NCI-H1417 (cell line): ENCODE measurements around the gene RSPRY1.

ENCODE experiments used
- DNase-seq, 3 experiments: peaks; one replicate each; lab custom pipeline; 2025; lab: John Stamatoyannopoulos, UW

The RSPRY1 gene

DNA sequence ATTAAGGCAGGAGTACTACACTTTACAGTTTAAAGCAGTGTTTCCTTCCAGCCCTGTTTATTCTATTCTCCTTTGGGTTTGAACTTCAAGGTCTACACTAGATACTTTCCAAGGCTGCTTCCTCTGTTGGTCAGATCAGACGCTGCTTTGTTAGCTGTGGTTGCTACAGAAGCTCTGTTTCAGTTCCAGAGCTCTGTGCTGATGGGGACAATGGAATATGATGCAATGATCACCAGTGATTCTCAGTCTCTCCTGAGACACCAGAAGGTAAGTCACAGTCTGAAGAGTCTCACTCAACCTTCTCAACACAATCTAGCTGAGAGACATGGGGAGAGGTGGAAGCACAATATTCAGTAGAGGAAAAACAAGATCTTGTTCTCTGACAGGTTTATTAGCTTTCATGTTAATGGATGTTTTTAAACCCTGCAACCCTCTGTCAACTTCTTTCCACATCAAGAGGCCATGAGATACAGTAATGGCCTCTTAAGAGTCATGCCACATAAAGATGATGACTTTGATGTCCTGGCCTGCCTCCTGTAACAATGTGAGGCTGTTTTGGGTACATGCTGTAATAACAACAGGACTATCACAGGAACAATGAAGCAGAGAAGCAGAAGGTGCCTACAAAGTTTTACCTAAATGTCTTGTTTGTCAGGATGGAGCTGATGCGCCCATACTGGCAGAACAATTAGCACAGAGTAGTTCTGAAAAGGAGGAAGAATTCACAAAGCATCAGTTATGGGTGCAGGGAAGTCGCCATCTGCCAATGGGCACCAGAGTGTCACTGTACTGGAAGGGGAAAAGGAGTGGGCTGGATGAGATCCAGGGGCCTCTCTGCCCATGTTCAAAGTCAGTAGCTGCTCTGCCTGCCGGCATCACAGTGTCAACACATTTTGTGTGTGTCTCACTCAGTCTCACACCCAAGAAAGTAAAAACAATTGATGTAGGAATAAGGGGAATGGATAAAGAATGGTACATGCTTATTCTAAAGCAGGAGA lies 33.7 kb upstream of the RSPRY1 start:
- DNase-seq = peak in 2 of 3 experiments; percentile 23 to 82

DNA sequence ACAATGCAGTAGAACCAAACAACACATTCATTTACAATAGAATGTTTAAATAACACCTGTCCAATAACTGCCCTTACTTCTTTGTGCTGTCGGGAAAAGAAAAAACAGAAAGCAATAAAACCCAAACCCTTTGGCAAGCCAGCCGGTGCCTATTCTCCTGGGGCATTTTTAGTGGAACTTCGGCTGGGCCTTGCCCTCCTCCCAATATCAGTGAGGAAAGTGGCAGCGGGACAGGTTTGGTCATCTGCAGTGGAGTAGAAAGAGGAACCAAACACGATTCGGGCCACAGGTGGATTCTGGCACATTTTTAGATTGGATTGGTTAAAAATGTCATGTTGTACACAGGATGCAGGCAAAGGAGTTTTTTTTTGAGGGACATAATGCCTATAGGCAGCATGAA lies 32.3 kb upstream of the RSPRY1 start:
- DNase-seq = no peak

DNA sequence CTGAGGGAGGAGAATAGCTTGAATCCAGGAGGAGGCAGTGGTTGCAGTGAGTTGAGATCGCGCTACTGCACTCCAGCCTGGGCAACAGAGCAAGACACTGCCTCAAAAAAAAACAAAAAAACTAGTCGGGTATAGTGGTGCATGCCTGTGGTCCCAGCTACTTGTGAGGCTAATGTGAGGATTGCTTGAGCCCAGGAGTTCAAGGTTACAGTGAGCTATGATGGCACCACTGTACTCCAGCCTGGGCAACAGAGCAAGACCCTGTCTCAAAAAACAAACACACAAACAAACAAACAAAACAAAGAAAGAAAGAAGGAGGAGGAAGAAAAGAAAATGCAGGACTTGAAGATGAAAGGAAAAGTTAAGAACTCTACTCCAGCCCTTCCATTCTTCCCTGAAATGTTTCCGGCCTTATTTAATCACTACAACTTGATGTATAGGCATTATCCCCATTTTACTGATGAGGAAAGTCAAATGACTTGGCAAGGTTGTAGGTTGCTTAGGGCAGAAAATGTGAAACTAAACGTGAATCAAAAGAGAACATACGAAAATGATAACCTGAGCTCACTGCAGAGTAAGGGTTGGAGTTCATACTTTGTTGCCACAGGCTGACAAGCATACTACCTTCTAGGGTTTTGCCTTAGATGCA lies 30.3 kb upstream of the RSPRY1 start:
- no peak for DNase-seq

DNA sequence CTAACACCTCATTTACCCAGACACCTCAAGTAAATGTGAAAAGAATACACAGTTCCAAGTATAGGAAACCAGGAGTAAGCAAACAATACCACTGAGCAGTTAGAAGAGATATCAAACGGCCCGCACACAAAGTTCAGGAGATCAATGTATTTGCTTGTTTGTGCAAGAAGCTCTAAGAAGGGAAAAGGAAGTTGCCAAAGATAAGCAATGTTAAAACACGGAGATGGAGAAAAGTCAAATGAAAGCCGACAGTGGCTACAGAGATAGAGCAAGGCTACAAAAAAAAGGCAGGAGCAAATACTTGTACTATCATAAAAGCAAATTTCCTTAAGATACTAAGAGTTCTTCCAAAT lies 29.8 kb upstream of the RSPRY1 start:
- no peak for DNase-seq

DNA sequence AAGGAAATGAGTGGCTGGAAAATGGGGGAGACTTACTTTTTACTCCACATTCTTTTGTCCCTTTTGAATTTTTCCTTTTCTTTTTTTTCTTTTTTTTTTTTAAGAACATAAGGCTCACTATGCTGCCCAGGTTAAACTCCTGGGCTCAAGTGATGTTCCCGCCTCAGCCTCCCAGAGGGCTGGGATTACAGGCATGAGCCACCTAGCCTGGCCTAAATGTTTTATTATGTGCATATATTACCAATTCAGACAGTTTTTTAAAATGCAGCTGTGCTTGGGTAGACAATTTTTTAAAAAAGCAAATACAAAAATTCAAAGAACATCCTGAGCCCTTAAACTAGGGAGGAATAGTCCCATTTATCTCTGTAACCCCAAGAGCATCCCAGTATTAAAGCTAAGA lies 28.6 kb upstream of the RSPRY1 start:
- DNase-seq = no peak

DNA sequence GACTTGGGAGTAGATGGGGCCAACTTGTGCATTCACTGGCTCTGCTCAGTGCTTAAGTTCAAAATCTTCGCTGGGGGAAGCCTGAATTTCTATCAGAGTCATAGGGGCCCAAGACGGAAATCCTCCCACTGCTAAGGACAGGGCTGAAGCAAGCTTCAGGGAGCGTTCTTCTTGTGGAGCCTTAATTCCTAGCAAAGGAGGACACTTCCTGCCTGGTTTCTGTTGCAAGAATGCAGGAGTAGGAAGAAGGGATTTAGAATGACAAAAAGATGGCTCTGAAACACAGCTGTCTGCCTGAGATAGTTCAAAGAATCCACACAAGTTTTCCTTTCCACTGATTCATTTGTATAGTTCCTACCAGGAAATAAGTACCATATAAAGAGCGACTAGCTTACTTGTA lies 26.7 kb upstream of the RSPRY1 start:
- no peak for DNase-seq

DNA sequence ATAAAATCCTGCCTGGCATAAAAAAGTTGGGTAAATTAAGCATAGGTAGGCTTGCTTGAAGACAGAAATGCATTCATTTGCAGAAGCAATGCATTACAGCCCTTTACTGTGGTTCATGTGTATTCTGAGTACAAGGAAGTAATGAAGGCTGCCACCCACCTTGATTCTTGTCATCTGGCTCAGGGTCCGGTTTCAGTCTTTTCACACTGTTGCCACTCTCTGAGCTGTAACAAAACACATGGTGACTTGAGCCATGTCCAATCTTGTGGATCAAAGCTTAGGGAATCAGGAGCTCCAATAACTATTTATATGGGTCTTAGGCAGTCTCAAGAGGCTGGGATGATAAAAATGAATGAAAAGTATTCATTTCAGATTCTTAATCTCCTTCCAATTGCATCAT lies 22.3 kb upstream of the RSPRY1 start:
- DNase-seq = no peak

DNA sequence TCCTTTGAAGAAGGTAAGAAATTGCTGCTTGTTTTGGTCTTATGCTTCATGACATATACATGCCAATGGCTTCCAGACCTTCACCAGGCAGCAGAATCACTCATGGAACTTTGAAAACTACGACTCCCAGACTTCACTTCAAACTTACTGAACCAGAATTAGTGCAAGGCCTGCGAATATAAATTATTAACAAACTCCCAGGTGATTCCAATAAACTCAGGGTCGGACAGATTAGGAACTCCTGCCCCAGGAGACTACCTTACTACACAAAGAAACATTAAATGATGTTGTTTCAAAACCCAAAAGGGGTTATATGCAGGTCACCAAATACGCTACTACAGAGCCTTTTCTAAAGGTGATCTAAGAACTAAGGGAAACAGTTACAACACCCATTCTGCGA lies 20.6 kb upstream of the RSPRY1 start:
- no peak for DNase-seq

DNA sequence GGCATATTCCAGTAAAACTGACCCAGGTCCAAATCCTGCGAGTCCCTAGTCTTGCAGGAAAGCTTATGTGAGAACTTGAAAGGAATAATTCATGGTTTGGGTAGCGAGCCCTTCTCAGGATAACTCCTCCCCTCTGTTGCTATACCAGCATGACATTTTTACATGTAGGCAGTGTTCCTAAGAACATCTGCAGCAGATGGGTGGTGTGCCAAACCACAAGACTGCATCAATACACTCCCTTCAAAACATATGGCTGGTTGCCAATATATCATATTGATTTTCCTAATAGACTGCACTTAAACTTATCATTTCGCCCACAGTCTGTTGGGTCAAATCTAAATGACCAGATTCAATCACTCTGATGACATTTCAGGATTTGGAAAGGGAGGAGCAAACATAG lies 20.2 kb upstream of the RSPRY1 start:
- DNase-seq = no peak

DNA sequence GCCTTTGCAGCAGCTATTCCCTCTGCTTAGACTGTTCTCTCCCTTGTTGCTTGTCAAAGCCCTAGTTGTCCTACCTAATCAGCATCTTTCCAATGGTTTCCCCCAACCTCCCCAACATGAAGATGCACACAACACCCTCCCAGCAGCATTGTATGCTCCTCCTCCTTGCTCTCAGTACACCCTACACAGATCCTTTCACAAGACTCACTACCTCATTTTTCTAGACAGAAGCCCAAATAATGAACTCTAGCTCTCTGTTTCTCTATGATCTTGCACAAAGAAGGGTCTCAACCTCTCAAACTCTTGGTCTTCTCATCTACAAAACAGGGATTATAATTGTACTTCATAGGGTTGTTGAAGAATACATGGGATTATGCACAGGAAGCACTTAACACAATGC lies 19.7 kb upstream of the RSPRY1 start:
- DNase-seq = no peak

DNA sequence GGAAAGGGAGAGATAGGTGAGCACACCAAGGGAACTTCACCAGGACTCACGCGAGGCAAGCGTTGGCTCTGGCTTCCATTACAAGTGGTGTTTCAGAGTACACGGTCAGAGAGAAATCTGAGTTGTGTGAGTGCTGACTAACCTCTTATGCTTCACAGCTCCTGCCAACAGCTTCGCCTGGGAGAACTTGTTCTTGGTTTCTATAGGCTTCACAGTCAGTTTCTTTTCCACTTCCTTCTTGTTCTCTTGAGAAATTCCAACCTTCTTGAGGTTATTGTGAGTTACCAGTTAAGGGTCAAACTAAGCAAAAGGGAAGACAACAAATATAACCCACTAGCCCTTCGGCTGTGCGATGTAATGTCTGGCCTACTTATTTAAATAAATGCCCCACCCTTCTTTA lies 19.2 kb upstream of the RSPRY1 start:
- no peak for DNase-seq

DNA sequence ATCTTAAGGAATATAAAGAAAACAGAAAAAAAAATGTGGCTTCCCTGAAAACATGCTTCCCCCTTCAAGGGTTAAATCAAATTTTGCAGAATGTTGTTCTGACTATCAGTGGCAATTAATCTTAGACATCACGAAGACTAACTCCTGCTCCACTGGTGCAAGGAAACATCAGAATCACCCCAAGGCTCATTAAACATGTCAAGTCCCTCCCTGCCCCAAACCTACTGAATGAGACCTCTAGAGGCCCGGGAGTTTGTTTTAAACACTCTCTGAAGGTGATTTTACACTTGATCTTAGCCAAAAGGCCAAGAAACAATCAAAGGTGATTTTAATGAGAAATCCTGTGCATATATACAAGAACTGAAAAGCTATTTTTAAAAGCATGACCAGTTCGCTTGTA lies 18.6 kb upstream of the RSPRY1 start:
- no peak for DNase-seq

DNA sequence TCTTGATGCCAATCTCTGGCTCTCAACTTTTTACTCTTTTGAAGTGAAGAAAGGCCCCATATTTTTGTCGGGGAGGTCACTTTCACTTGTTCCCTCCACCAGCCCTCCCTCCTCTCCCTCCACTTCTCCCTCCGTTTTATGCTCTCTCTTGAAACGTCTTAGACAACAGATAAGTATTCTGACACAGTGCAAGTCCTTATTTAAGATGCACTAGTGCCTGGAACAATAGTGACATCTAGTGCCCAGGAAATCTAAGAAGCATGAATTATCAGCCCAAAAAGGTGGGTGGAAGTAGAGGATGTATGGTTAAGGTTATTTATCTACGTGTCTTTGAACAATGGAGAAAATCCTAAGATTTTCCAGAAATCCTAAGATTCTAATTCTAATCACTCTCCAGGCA lies 18.2 kb upstream of the RSPRY1 start:
- peak; percentile 5 to 75 (median 22) for DNase-seq

DNA sequence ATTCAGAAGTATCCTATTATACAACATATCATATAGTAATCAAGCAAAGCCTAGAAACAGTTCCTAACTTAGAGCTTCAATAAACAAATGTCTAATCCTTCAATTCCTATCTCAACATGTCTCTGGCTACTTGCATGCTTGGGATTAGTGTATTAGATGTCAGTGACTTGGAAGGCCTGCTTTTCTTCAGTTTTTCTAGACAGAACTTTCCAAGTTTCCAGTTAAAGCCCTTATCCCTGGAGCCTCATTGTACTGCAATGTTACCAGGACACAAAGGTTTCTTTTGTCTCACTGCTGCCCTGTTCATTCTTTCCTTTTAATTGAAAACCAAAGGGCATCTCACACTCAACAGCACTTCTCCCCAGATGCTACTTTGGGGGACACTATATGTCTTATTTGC lies 16.8 kb upstream of the RSPRY1 start:
- no peak for DNase-seq

DNA sequence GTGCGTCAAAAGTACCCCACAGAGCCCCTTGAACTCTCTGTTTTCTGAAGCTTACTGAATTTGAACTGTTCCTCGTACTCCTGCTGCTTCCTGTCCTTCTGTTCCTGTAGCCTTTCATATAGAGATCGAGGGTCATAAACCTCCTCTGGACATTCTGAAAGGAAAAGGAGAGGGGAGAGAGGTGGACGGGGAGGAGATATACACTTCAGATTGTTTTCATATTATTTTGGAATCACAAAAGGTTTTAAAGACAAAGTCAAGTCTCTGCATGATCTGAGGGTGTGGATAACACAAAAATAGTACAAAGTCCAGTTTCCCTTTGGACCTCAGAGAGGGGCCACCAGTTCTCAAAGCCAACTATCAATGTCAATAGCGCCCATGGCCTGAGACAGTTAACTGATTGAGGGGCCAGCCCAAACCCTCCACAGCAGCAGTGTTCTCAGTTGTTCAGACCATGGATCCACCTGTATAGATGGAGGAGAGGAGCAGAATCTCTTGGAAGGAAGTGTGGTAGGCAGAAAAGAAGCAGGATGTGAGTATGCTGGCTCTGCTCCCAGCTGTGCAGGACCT lies 13.3 kb upstream of the RSPRY1 start:
- DNase-seq = no peak

DNA sequence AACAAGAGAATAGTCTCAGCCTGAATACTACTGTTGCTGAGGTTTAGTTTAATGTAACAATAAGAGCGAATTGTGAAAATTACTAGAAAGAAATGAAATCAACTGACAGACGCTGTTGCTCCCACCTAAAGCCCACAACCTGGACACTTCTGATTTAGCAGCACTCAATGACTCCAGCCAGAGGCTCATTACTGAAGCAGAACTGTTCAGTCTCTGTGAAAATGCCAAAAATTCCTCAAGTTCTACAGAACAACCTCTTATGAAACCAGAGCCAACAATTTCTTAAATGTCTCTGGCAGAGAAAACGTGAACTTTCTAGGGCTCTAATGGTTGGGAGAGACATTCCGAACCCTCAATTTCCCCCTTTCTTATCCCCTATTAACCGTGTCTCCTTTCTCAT lies 10.2 kb upstream of the RSPRY1 start:
- no peak for DNase-seq

DNA sequence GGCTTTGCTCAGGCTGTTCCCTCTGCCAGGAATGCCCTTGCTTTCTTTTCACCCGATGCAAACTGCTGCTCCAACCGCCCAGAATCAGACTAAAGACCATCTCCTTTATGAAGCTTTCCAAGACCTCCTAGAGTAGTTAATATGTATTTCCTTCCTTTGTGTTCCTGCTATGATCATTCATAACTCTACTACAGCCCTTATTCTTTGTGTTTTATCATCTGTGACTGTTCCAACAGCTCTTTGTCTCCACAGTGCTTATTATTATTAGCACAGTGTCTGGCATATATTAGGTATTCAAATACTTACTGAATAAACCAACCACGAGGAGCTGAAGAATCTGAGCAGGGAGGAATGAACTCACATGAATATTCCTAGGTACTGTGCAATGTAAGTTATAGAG lies 7.9 kb upstream of the RSPRY1 start:
- no peak for DNase-seq

DNA sequence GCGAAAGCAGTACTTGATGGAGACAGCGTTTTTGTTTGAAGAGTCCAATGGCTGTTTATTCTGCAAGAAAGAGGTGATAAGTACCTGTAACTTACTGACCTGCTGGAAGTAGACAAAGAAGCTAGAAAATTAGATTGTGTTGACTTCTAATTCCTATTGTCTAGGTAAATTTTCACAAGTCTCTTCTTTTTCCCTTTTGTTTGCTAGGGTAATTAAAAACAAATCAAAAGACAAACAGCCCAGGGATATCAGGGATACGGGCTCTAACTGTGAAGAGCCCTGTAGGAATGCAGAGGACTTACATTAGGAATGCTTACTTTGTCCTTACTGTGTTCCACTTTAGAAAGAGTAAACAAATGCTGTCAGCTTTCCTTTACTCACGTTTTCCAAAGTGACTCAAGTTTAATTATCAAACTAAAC lies 7.3 kb upstream of the RSPRY1 start:
- DNase-seq = peak in 1 of 3 experiments; percentile 61

DNA sequence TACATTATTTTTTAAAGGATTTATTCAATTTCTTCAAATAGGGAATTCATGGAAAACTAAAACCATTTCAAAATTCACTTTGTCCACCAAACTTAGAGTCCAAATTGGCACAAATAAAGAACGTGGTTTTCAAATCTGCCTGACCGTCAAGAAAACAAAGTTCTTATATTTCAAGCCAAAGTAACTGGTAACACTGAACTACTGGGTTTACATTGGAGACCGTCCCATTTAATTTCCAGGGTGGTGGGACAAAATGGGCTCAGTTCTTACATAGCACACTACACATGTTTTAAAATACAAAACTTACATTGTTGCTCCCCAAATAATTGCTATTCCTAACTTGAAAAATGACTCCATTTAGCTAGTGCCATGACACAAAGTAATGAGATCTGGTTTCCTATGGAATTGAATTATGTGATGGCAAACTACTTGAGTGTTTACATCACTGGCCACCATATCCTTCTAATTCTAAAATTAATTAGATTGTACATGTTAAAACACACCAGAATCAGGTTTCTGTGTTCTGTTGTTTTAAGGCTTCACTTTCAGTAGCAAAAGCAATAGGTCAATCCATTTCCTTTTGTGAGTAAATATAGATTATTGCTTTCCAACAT lies 6.8 kb upstream of the RSPRY1 start:
- DNase-seq = no peak

DNA sequence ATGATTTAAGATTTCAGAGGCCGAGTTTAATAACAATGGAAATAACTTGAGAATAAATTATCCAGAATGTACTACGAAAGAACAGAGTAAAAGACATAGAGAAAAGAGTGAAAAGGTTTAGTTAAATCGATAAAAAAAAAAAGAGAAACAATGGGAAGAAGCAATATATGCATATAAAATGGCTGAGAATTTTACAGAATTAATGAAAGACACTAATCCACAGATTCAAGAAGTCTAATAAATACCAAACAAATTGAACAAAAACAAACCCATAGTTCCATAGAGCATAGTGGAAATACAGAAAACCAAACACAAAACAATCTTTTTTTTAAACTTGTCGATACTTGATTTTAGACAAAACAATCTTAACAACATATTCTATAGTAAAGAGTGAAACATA lies 2.0 kb upstream of the RSPRY1 start:
- DNase-seq = no peak

DNA sequence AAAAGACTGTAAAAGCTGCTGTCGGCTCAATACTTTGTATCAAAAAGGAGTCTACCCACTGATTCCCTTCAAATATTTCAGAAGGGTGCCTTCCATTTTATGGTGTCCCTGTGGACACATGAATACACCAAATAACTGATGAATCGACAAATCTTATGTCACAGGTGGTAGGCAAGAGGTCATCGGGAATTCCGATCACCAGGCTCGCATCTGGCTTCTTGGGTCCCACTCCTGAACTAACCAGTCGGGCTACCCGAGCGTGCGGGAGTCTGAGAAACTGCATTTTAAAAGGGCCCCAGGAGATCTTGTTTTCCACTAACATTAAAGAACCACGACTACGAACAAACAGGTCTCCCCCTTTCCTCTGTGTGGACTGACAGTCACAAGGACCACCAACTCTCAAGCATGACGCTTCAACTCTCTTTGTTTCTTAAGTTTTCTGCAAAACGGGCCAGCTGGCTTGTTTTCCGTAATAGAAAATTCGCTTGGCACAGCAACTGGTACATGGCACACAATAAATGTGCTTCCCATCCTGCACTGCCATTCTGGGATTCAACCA lies 1.2 kb upstream of the RSPRY1 start:
- DNase-seq = peak in 1 of 3 experiments; percentile 64

DNA sequence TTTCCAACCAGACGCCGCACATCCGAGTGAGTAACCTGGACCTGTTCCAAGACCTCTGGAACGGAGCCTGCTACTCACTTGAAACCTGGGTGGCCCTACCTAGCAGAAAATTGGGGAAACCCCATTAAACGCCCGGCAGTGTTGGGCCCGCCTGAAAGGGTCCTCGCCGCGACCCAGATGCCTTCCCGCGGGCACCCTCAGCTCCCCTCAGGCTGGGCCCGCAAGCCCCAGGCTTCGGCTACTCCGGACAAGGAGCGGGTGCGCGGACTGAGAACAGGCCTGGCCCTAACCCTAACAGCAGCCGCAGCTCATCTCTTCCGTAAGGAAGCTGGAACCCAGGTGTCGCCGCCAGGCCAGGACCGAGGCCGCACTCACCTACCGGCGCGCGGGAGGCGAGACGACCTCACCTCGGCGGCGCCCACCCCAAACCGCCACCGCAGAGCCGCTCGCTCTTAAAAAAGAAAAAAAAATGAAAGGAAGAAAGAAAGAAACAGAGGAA lies 634 bp upstream of the RSPRY1 start:
- peak; percentile 12 to 83 (median 78) for DNase-seq
